DOHH2 (cell line): ENCODE data around the gene TNRC6A.

Source experiments
- EZH2phosphoT487 ChIP-seq: fragments of 200-600 bp; sonication (generic); IDR thresholded peaks from 2 replicates; pipeline ENCODE4 v1.6.1; 2017; ENCODE audit warnings: borderline replicate concordance, mild to moderate bottlenecking, antibody characterized with exemption, low read length, moderate library complexity, mixed read lengths
- TF ChIP-seq, protein P1 (sequence below): fragments of 200-600 bp; sonication (generic); IDR thresholded peaks from one replicate; pipeline ENCODE4 v1.5.1; 2014; ENCODE audit warnings: antibody characterized with exemption, mild to moderate bottlenecking, low read depth, low read length; ENCODE audit not compliant: poor library complexity, severe bottlenecking

DNA sequence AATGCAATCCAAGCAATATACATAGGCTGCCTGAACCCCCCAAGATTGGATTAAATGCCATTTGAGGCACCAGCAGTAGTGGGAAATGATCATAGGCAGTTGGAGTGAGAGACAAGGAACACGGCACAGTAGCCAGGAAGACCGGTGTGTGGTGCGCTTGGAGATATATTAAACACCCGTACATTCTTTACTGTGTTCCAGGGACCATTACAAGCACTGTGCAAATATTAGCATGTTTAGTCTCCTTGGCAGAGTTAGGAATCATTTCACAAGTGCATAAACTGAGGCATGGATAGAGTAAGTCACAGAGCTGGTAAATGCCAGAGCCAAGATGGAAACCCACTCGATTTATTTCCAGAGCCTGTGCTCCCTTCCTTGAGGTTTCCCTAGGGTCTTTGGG lies 31.1 kb upstream of the TNRC6A start:
- TF ChIP-seq, protein P1, sequence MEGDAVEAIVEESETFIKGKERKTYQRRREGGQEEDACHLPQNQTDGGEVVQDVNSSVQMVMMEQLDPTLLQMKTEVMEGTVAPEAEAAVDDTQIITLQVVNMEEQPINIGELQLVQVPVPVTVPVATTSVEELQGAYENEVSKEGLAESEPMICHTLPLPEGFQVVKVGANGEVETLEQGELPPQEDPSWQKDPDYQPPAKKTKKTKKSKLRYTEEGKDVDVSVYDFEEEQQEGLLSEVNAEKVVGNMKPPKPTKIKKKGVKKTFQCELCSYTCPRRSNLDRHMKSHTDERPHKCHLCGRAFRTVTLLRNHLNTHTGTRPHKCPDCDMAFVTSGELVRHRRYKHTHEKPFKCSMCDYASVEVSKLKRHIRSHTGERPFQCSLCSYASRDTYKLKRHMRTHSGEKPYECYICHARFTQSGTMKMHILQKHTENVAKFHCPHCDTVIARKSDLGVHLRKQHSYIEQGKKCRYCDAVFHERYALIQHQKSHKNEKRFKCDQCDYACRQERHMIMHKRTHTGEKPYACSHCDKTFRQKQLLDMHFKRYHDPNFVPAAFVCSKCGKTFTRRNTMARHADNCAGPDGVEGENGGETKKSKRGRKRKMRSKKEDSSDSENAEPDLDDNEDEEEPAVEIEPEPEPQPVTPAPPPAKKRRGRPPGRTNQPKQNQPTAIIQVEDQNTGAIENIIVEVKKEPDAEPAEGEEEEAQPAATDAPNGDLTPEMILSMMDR, result no peak
- TF ChIP-seq EZH2phosphoT487, result no peak
